Activated naive CD8-positive, alpha-beta T cell treated with anti-CD3 and anti-CD28 coated beads, Interleukin-2, amount 50 U/mL, for 24 hours (primary cell): ENCODE measurements around the gene CERS6.

ENCODE experiments used
- ATAC-seq: fragments of 150-1000 bp; cut with Tn5 transposase; one replicate; pipeline ENCODE4 v1.10.0; 2021
- DNase-seq: peaks from one replicate; pipeline ENCODE4 v3.0.0; 2021
- H3K27ac Mint-ChIP-seq: one replicate; pipeline ENCODE4 v1.8.0; 2021; ENCODE audit warnings: mild to moderate bottlenecking, mixed read lengths
- H3K27me3 Mint-ChIP-seq: one replicate; pipeline ENCODE4 v1.8.0; 2021; ENCODE audit warnings: mixed read lengths
- H3K36me3 Mint-ChIP-seq: one replicate; pipeline ENCODE4 v1.8.0; 2021; ENCODE audit warnings: low read depth, mixed read lengths
- H3K4me1 Mint-ChIP-seq: one replicate; pipeline ENCODE4 v1.8.0; 2021; ENCODE audit warnings: mixed read lengths
- H3K4me3 Mint-ChIP-seq: one replicate; pipeline ENCODE4 v1.8.0; 2021; ENCODE audit warnings: mild to moderate bottlenecking, moderate library complexity, mixed read lengths
- H3K9me3 Mint-ChIP-seq: one replicate; pipeline ENCODE4 v1.8.0; 2021; ENCODE audit warnings: mixed read lengths

The CERS6 gene

GRCh38 chr2:168518555-168519066 is 62.5 kb downstream of the CERS6 start:
- Mint-ChIP-seq H3K27me3 (no peaks in the 10 kb centered on the region), H3K4me3 (no peak overlapping the region), H3K27ac (no peak overlapping the region), H3K36me3 (peaks cover 6% of the 10 kb centered on the region), H3K9me3 (no peaks in the 10 kb centered on the region), H3K4me1 (peaks cover 50% of the 10 kb centered on the region)
- no peak for ATAC-seq
- DNase-seq = no peak

GRCh38 chr2:168519534-168520308 is 63.6 kb downstream of the CERS6 start:
- DNase-seq = no peak
- no peak overlapping the region for H3K27ac Mint-ChIP-seq
- no peak for ATAC-seq
- no peak overlapping the region for H3K4me3 Mint-ChIP-seq
- no peaks in the 10 kb centered on the region for H3K36me3 Mint-ChIP-seq
- H3K9me3 Mint-ChIP-seq = no peaks in the 10 kb centered on the region
- H3K4me1 Mint-ChIP-seq = peaks cover 51% of the 10 kb centered on the region
- H3K27me3 Mint-ChIP-seq = no peaks in the 10 kb centered on the region

GRCh38 chr2:168521053-168521741 is 65.1 kb downstream of the CERS6 start:
- DNase-seq (no peak), ATAC-seq (no peak)
- Mint-ChIP-seq H3K27ac (no peak overlapping the region), H3K27me3 (no peaks in the 10 kb centered on the region), H3K36me3 (no peaks in the 10 kb centered on the region), H3K4me3 (no peak overlapping the region), H3K4me1 (peaks cover 48% of the 10 kb centered on the region), H3K9me3 (no peaks in the 10 kb centered on the region)

- Mint-ChIP-seq H3K4me3 (no peak overlapping the region), H3K4me1 (peaks cover 46% of the 10 kb centered on the region), H3K36me3 (no peaks in the 10 kb centered on the region), H3K27ac (no peak overlapping the region), H3K9me3 (no peaks in the 10 kb centered on the region), H3K27me3 (no peaks in the 10 kb centered on the region)
- no peak for ATAC-seq
- no peak for DNase-seq
Observed at GRCh38 chr2:168522446-168522845, 66.4 kb downstream of the CERS6 start.

GRCh38 chr2:168524005-168524404 is 67.9 kb downstream of the CERS6 start:
- Mint-ChIP-seq H3K4me1 (peaks cover 46% of the 10 kb centered on the region), H3K9me3 (no peaks in the 10 kb centered on the region)

GRCh38 chr2:168525020-168525419 is 68.9 kb downstream of the CERS6 start:
- no peak for DNase-seq
- no peaks in the 10 kb centered on the region for H3K27me3 Mint-ChIP-seq
- H3K27ac Mint-ChIP-seq = no peak overlapping the region
- H3K9me3 Mint-ChIP-seq = no peaks in the 10 kb centered on the region
- no peaks in the 10 kb centered on the region for H3K36me3 Mint-ChIP-seq
- no peak overlapping the region for H3K4me3 Mint-ChIP-seq
- no peak for ATAC-seq
- H3K4me1 Mint-ChIP-seq = peaks cover 54% of the 10 kb centered on the region

More at GRCh38 chr2:168524005-168524404, 67.9 kb downstream of the CERS6 start:
- Mint-ChIP-seq H3K36me3 (no peaks in the 10 kb centered on the region), H3K4me3 (no peak overlapping the region), H3K27ac (no peak overlapping the region), H3K27me3 (no peaks in the 10 kb centered on the region)
- DNase-seq (no peak), ATAC-seq (no peak)

- DNase-seq = no peak
- peaks cover 54% of the 10 kb centered on the region for H3K4me1 Mint-ChIP-seq
- no peak overlapping the region for H3K27ac Mint-ChIP-seq
- no peak for ATAC-seq
- no peaks in the 10 kb centered on the region for H3K27me3 Mint-ChIP-seq
- no peaks in the 10 kb centered on the region for H3K36me3 Mint-ChIP-seq
- H3K4me3 Mint-ChIP-seq = no peak overlapping the region
- H3K9me3 Mint-ChIP-seq = no peaks in the 10 kb centered on the region
Observed at GRCh38 chr2:168525716-168526446, 69.8 kb downstream of the CERS6 start.

GRCh38 chr2:168526641-168527040 is 70.6 kb downstream of the CERS6 start:
- DNase-seq (no peak), ATAC-seq (no peak)
- Mint-ChIP-seq H3K9me3 (no peaks in the 10 kb centered on the region), H3K27ac (no peak overlapping the region), H3K27me3 (no peaks in the 10 kb centered on the region), H3K36me3 (no peaks in the 10 kb centered on the region), H3K4me3 (no peak overlapping the region), H3K4me1 (peaks cover 54% of the 10 kb centered on the region)

GRCh38 chr2:168528016-168528415 is 71.9 kb downstream of the CERS6 start:
- Mint-ChIP-seq H3K27ac (no peak overlapping the region), H3K4me1 (peaks cover 55% of the 10 kb centered on the region), H3K9me3 (no peaks in the 10 kb centered on the region), H3K4me3 (no peak overlapping the region), H3K27me3 (no peaks in the 10 kb centered on the region), H3K36me3 (peaks cover under 1% of the 10 kb centered on the region)
- DNase-seq (no peak), ATAC-seq (no peak)

GRCh38 chr2:168528469-168528868 is 72.4 kb downstream of the CERS6 start:
- Mint-ChIP-seq H3K9me3 (no peaks in the 10 kb centered on the region), H3K4me3 (no peak overlapping the region), H3K36me3 (peaks cover 4% of the 10 kb centered on the region), H3K27ac (no peak overlapping the region), H3K27me3 (no peaks in the 10 kb centered on the region), H3K4me1 (peaks cover 55% of the 10 kb centered on the region)
- DNase-seq (no peak), ATAC-seq (no peak)

- DNase-seq = no peak
- Mint-ChIP-seq H3K4me3 (no peak overlapping the region), H3K36me3 (peaks cover 4% of the 10 kb centered on the region), H3K27me3 (no peaks in the 10 kb centered on the region), H3K4me1 (peaks cover 55% of the 10 kb centered on the region), H3K27ac (no peak overlapping the region), H3K9me3 (no peaks in the 10 kb centered on the region)
- peak; percentile 43 for ATAC-seq
Observed at GRCh38 chr2:168529054-168529833, 73.2 kb downstream of the CERS6 start.

GRCh38 chr2:168529900-168530561 is 74.0 kb downstream of the CERS6 start:
- H3K4me3 Mint-ChIP-seq = no peak overlapping the region
- ATAC-seq = no peak
- no peaks in the 10 kb centered on the region for H3K27me3 Mint-ChIP-seq
- peaks cover 4% of the 10 kb centered on the region for H3K36me3 Mint-ChIP-seq
- H3K4me1 Mint-ChIP-seq = peaks cover 56% of the 10 kb centered on the region
- no peak overlapping the region for H3K27ac Mint-ChIP-seq
- H3K9me3 Mint-ChIP-seq = no peaks in the 10 kb centered on the region
- no peak for DNase-seq

- no peaks in the 10 kb centered on the region for H3K27me3 Mint-ChIP-seq
- H3K27ac Mint-ChIP-seq = no peak overlapping the region
- peaks cover 56% of the 10 kb centered on the region for H3K4me1 Mint-ChIP-seq
- no peak for ATAC-seq
- DNase-seq = no peak
- H3K4me3 Mint-ChIP-seq = no peak overlapping the region
- H3K9me3 Mint-ChIP-seq = no peaks in the 10 kb centered on the region
- H3K36me3 Mint-ChIP-seq = peaks cover 7% of the 10 kb centered on the region
Observed at GRCh38 chr2:168530982-168531622, 75.0 kb downstream of the CERS6 start.
